HG02623 (cell line): ENCODE measurements around the gene ZNF580.

ENCODE experiments used
- ATAC-seq: cut with Tn5 transposase; IDR thresholded peaks from one replicate; pipeline ENCODE4 v1.9.1; 2021; ENCODE audit warnings: moderate library complexity; ENCODE audit not compliant: unreplicated experiment

ZNF580 gene

GRCh38 chr19:55675661-55676354, 35.0 kb downstream of the ZNF580 start:
- no peak for ATAC-seq

GRCh38 chr19:55676383-55676782, 35.6 kb downstream of the ZNF580 start:
- no peak for ATAC-seq

GRCh38 chr19:55676889-55677505, 36.2 kb downstream of the ZNF580 start:
- ATAC-seq, result no peak

- no peak for ATAC-seq
These were observed 36.8 kb downstream of the ZNF580 start for GRCh38 chr19:55677572-55678028.

- ATAC-seq, result peak; percentile 59
These were observed 37.4 kb downstream of the ZNF580 start for GRCh38 chr19:55678121-55678671.

GRCh38 chr19:55679343-55680257, 38.8 kb downstream of the ZNF580 start:
- ATAC-seq, result no peak

GRCh38 chr19:55680339-55681130, 39.7 kb downstream of the ZNF580 start:
- no peak for ATAC-seq

- no peak for ATAC-seq
These were observed 40.6 kb downstream of the ZNF580 start for GRCh38 chr19:55681131-55682092.

- no peak for ATAC-seq
These were observed 42.9 kb downstream of the ZNF580 start for GRCh38 chr19:55683449-55684261.

GRCh38 chr19:55684946-55685681, 44.3 kb downstream of the ZNF580 start:
- no peak for ATAC-seq

GRCh38 chr19:55685776-55686175, 45.0 kb downstream of the ZNF580 start:
- ATAC-seq, result no peak

- ATAC-seq, result no peak
These were observed 45.7 kb downstream of the ZNF580 start for GRCh38 chr19:55686311-55687050.

GRCh38 chr19:55687281-55688201, 46.7 kb downstream of the ZNF580 start:
- no peak for ATAC-seq

- ATAC-seq, result no peak
These were observed 47.8 kb downstream of the ZNF580 start for GRCh38 chr19:55688422-55689218.

- ATAC-seq, result no peak
These were observed 48.8 kb downstream of the ZNF580 start for GRCh38 chr19:55689411-55690108.
